HG02884 (cell line): ENCODE measurements around the gene P2RY2.
A peak's percentile ranks its signal among the peaks of the same experiment; 100 is the strongest.

Experiments
- ATAC-seq: cut with Tn5 transposase; IDR thresholded peaks from one replicate; pipeline ENCODE4 v1.9.1; 2021; ENCODE audit warnings: mild to moderate bottlenecking, moderate library complexity; ENCODE audit not compliant: unreplicated experiment

The P2RY2 gene

GRCh38 chr11:73218106-73218829 is at the start of gene P2RY2:
Gene P2RY2, plus strand, starts transcription at chr11:73218281. Its CDS starts 15,879 bp downstream, at chr11:73234160.
- no peak for ATAC-seq

GRCh38 chr11:73168925-73169579 is 49.0 kb upstream of the P2RY2 start:
- ATAC-seq, result no peak

GRCh38 chr11:73170140-73170539 is 47.9 kb upstream of the P2RY2 start:
- no peak for ATAC-seq

GRCh38 chr11:73171436-73172161 is 46.5 kb upstream of the P2RY2 start:
- no peak for ATAC-seq

- ATAC-seq, result no peak
Observed at GRCh38 chr11:73172992-73173656, 45.0 kb upstream of the P2RY2 start.

GRCh38 chr11:73173755-73174494 is 44.2 kb upstream of the P2RY2 start:
- ATAC-seq, result no peak

- no peak for ATAC-seq
Observed at GRCh38 chr11:73174495-73174791, 43.6 kb upstream of the P2RY2 start.

GRCh38 chr11:73175551-73176144 is 42.4 kb upstream of the P2RY2 start:
- no peak for ATAC-seq

GRCh38 chr11:73176145-73176873 is 41.8 kb upstream of the P2RY2 start:
- ATAC-seq, result no peak

- no peak for ATAC-seq
Observed at GRCh38 chr11:73176874-73177155, 41.3 kb upstream of the P2RY2 start.

- no peak for ATAC-seq
Observed at GRCh38 chr11:73177380-73177777, 40.7 kb upstream of the P2RY2 start.

GRCh38 chr11:73177778-73178539 is 40.1 kb upstream of the P2RY2 start:
- peak; percentile 69 for ATAC-seq

GRCh38 chr11:73178681-73179080 is 39.4 kb upstream of the P2RY2 start:
- no peak for ATAC-seq

GRCh38 chr11:73182824-73183321 is 35.2 kb upstream of the P2RY2 start:
- ATAC-seq, result no peak

GRCh38 chr11:73184953-73185671 is 33.0 kb upstream of the P2RY2 start:
- ATAC-seq, result no peak

- no peak for ATAC-seq
Observed at GRCh38 chr11:73185680-73186293, 32.3 kb upstream of the P2RY2 start.

- ATAC-seq, result no peak
Observed at GRCh38 chr11:73186294-73186850, 31.7 kb upstream of the P2RY2 start.

GRCh38 chr11:73186886-73187285 is 31.2 kb upstream of the P2RY2 start:
- ATAC-seq, result no peak
